GM19238 (cell line): Measurements from ENCODE around the gene MFN2.

Experiments
- DNase-seq: peaks from one replicate; pipeline ENCODE4 v3.0.0; 2011; ENCODE audit warnings: low spot score; ENCODE audit not compliant: insufficient read length

The MFN2 gene

DNA sequence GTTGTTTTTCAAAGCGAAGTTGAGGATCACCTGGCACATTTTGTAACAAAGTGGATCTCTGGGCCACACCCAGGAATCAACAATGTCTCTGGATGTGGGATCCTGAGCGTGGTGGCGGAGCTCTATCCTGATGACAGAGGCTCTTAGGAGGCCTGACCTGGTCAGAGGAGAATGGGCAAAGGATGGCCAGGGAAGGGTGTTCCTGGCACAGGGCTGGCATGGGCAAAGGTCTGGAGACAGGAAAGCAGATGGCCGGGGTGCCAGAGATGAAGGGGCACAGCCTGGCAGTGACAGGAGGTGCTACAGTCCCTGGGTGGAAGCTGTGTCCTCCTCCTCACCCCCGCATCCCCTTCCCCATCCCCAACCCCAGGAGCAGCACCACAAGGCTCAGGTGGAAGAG is 20.0 kb upstream of the MFN2 start:
- no peak for DNase-seq

DNA sequence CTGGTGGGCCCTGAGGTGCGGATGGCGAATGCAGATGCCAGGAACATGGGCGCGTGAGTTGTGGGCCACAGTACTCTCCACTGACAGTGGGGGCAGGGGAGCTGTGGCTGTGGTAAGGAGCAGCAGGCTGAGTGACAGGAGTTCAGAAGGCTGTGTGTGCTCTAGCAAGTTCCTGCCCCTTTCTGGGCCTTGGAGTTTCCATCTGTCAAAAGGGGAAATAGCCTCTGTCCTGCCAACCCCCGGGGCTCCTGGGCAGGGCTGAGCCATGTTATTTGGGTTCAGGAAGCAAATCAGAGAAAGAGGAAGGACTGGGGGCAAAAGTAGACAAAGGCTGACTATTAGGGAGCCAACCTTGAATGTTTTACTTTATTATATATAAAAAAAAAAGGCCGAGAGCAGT is 19.5 kb upstream of the MFN2 start:
- DNase-seq = no peak

DNA sequence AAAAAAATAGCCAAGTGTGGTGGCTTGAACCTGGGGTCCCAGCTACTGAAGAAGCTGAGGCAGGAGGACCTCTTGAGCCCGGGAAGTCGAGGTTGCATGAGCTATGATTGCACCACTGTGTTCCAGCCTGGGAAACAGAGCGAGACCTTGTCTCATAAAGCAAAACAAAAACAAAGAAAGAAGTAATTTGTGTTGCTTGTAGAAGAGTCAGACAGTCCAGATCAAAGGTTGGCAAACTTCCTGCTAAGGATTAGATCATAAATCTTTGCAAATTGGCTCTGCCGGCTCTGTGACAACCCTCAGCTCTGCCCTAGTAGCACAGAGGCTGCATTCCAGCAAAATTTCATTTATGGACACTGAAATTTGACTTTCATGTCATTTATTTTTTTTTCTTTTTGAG is 19.0 kb upstream of the MFN2 start:
- no peak for DNase-seq

DNA sequence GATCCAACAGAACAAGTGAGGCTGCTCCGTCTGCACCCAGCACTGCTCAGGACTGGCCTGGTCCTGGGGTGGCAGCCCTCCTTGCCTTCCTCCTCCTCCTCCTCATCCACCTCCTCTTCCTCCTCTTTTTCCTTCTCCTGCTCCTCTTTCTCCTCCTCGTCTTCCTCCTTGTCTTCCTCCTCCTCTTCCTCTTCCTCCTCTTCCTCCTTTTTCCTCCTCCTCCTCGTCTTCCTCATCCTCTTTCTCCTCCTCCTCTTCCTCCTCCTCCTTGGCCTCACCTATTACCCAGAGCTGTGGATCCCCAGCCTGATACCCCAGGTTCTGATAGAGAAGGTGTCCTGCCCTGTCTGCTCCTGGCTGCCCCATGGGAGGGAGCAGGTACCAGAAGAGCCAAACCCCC is 16.6 kb upstream of the MFN2 start:
- DNase-seq = no peak

DNA sequence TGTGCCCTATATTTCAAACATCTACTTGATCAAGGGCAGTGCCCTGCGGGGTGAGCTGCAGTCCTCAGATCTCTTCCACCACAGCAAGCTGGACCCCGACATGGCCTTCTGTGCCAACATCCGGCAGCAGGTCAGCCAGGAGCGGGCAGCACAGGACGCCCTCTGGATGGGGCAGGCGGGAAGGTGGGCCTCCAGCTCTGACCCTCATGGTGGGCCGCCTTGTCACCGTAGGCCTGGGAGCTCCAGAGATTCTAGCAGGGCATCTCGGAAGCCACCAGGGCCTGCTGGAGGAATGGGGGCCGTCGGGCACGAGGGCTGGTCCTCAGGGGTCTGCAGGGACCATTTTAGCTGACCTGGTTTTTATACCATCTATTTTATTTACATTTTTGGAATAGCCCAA is 15.6 kb upstream of the MFN2 start:
- no peak for DNase-seq

DNA sequence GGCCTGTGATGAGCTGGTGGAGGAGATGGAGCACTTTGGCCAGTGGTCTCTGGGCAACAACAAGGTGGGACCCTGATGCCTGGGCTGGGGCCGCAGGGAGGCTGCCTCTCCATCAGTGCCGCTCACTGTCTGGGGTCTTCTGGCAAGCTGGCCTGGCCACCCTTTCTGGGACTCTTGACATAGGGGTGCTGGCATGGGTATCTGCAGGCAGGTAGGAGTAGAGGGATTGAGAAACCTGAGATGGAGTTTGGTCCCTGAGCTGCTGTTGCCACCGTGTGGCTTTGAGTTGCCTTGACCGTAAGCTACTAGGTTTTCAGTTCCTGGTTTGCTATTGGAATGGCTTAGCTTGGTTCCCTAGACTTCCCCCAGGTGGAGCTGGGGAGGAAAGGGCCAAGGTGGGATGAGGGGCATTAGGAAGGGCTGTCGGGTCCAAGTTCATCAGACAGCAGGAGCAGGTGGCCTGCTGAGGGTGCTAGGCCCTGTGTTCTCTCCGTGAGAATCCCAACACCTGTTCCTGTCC is 13.2 kb upstream of the MFN2 start:
- peak; percentile 28 for DNase-seq

DNA sequence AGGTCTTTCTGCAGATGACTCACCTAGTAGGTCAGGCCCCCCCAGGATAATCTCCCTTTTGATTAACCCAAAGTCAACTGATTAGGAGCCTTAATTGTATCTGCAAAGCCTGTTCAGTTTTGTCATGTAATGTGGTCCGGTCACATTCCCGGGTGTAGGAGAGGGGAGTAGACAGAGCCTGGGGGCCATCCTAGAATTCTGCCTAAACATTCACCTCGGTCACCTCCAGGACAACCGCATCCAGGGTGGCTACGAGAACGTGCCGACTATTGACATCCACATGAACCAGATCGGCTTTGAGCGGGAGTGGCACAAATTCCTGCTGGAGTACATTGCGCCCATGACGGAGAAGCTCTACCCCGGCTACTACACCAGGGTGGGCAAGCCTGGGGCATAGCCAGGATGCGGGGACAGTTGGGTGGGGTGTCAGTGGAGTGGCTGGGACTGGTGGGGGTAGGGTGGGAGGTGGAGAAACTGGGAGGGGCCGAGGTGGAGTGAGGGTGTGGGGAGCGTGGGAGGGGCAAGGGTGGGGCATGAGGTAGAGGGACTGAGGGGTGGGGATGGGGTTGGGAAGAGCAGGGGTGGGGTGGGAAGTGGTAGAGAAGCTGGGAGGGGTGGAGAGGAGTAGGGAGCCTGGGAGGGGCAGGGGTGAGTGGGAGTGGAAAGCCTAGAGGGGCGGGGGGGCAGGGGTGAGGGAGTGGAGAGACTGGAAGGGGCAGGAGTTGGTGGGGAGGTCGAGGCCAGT is 9.6 kb upstream of the MFN2 start:
- no peak for DNase-seq

DNA sequence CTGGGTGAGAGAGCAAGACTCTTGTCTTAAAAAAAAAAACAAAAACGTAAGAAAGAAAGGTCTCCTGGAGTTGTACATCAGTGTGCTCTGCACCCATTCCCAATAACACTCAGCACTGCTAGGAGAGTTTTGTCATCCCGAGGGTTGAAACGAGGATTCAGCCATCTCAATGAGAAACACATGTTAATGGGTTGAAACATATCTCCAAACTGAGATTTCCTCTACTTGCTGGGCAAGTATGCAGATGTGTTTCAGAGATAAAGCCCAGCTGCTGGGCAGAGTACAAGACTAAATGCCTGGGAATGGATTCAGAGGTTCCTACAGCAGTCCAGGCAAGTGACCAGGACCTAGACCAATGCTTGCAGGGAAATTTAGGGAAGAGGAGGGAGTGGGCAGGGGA is 2.6 kb upstream of the MFN2 start:
- no peak for DNase-seq

DNA sequence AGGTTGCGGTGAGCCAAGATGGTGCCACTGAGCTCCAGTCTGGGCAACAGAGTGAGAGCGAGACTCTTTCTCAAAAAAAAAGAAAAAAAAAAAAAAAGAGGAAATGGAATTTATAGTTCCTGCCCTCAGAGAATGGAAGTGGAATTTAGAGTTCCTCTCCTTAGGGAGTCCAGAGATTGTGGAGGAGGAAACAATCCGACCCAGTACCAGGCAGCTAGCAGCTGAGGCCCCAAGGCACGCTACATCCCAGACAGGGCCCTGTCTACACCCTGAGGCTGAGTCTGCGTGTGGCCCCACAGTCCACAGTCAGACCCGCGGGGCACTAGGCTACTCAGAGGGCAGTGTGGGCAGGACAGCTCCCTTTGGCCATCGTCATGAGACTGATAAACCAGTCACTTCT is 1.9 kb upstream of the MFN2 start:
- DNase-seq = no peak

DNA sequence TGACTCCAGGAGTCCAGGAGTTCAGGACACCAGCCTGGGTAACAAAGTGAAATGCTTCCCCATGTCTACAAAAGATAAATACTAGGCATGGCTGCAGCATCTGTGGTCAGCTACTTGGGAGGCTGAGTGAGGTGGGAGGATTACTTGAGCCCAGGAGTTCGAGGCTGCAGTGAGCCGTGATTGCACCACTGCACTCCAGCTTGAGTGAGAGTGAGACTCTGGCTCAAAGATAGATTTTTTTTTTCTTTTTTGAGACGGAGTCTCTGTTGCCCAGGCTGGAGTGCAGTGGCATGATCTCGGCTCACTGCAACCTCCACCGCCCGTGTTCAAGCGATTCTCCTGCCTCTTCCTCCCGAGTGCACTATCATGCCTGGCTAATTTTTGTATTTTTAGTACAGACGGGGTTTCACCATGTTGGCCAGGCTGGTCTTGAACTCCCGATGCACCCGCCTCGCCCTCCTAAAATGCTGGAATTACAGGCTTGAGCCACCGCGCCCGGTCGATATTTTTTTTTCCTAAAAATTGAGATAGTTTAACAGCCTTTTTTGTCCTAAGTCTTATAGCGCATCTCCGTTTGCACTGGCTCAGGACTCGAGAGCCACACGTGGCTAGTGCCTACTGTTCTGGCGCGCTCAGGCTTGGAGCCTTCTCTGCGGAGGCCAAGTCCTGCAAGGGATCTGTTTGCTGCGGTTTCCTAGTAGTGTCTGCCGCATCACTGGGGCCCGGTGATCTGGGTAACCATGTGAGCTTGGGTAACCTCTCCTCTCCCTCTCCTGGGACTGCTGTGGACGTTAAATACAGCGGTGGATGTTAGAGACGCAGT is 1.0 kb upstream of the MFN2 start:
- DNase-seq = no peak

DNA sequence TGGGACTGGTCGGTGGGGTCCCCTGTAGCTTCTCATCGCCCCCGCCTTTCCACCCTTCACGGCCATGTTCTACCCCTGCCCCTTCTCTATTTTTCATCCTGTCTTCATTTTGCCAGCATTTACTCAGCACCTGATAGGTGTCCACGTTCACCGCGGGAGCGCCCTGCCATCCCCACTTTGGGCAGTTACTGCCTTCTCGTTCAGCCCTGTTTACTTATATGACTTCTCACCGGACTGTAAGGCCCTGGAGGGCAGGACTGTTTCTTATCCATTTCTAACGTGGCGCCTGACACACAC is 380 bp downstream of the MFN2 start:
- DNase-seq = no peak

DNA sequence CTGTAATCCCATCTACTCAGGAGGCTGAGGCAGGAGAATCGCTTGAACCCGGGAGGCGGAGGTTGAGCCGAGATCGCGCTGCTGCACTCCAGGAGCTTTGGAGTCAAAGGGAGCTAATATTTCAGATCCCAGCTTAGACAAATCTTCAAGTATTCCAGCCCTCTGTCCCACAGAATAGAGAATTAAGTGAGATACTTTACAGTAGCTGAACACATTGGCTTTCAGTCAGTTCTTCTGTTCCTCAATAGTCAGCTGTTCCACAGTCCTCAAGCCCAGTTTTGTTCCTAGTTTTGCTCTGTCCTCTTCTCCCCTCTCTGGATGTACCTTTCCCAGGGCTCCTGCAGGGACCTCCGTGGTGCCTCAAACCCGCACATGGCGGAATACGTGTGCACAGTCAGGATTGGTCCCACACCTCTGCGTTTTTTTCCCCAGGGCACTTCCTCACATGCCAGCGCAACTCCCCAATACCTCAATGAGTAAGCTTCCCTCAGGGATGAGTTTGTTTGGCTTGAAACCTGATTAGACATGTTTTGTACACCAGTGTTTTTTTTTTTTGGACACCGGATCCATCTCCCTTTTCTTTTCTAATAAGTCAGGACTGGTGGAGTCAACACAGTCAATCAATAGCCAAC is 1.2 kb downstream of the MFN2 start:
- DNase-seq = no peak

DNA sequence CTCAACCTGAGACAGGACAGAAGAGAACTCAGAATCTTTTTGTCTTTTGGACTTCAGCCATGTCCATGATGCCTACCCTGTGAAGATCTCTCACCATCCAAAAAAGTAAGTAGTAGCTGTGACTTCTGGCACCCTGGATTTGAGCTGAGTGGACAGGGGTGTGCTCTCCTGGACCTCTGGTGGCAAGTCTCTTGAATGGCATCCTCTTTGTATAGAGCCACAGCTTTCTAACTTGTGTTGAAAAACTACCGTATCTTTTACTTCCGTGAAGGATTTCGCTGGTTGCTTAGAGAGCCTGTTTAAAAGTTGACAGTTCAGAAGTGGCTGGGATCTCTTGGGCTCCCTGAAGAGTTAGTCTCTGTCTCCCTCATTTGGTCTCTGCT is 1.8 kb downstream of the MFN2 start:
- no peak for DNase-seq

DNA sequence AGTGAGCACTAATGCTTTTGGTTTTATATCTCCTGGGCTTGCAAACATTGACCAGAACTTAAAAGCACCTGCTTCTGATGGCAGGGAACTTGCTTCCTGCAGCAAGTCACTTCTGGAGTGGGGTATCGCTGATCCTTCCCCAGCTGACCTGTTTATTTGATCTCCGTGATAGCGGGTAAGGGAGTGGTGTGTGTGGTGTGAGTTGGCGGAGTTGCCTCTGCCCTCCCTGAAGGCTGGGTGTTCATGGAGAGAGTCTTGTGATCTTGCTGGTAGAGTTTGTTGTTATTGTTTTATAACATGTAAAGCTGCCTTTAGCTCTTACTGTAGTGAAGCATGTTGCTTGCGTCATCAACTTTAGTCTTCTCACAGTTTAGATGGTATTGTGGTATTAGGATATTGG is 3.9 kb downstream of the MFN2 start:
- no peak for DNase-seq

DNA sequence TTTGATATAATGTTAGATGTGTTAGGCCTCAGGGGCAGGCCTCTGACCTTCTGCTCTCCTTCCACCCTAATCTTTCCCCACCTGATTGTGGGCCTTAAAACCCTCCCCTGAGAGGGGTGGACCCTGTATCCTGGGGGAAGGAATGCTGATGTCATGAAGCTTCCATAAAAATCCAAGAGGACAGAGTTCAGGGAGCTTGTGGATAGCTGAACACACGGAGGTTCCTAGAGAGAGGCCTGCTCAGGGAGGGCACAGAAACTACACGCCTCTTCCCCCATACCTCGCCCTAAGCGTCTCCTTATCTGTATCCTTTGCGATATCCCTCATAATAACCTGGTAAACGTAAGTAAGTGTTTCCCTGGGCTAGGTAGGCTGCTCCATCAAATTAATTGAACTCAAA is 4.3 kb downstream of the MFN2 start:
- no peak for DNase-seq

DNA sequence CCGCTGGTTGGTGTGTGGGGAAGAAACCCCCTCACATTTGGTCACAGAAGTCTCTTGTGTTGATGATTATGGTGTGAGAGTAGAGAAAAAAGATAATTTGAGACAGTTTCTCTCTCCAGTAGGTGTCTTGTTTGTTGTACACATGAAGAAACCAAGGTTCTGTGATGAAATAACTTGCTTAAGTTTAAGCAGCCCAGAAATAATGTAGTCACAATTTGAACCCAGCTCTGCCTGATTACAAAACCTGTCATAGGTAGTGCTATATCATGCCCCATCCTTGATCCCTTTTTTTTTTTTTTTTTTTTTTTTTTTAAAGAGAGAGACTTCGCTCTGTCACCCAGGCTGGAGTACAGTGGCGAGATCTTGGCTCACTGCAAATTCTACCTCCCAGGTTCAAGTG is 4.9 kb downstream of the MFN2 start:
- no peak for DNase-seq

DNA sequence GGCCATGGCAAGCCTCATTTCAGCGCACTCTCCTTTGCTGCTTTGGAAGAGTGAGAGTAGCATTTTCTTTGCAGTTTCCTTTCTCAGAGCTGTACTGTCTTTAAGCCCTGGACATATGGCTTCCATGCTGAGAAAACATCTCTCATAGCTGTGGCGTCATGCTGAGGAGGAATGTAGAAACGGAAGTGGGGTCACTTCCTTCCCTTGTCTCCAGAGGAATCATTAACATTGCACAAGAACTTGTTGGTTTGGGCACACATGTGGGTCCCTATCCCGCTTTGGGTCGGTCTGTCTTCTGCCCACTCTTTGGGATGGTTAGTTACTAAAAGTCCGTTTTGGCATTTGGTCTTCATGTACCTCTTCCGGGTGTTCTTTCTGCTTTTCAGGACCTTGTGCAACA is 5.6 kb downstream of the MFN2 start:
- no peak for DNase-seq

DNA sequence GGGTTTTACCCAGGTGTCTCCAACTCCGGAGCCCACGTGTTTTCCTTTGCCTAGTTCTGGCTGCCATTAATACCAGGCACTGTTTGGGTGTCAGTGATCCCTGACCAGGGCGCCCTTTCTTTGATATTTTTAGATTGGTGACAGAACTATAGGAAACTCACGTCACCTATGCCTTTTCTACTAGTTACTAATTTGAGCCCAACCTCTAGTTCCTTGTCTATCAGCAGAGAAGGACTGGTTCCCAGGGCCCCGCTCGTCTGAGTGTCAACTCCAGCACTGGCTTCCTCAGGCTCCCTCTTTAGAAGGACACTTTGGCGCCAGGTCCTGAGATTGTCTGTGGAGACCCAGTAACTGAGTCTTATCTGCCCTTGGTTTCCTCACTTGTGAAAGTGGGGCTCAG is 9.4 kb downstream of the MFN2 start:
- no peak for DNase-seq

DNA sequence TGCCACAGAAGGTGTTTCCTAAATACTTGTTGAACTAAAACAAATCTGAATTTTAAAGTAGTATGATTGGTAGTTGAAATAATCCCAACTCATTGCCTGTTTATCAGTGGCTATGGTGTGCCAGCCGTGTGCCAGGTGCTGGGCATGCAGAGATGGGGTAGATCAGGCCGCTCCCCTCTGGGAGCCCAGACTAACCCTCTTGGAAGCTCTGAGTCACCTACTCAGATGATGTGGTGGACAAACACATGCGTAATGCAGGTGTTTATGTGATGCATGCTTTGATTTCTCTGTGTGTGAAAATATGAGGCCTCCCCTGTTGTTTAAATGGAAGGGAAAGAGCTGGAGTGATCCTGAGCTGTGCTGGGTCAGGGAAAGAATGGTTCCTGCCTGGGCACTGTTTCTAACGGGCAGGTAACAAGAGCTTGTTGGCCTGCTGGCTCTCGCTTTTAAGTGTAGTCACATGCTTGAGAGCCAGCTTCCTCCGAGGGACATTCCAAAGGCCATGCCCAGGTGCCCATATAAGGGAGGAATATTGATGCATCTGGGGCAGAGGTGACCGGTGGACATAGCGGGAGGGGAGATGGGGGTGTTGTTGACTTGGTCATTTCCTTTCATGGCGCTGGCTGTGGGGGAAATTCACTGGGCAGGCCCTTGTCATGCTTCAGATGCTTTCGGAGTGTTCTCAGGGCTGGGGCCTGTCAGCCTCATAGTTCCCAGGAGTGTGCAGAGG is 10.2 kb downstream of the MFN2 start:
- no peak for DNase-seq

DNA sequence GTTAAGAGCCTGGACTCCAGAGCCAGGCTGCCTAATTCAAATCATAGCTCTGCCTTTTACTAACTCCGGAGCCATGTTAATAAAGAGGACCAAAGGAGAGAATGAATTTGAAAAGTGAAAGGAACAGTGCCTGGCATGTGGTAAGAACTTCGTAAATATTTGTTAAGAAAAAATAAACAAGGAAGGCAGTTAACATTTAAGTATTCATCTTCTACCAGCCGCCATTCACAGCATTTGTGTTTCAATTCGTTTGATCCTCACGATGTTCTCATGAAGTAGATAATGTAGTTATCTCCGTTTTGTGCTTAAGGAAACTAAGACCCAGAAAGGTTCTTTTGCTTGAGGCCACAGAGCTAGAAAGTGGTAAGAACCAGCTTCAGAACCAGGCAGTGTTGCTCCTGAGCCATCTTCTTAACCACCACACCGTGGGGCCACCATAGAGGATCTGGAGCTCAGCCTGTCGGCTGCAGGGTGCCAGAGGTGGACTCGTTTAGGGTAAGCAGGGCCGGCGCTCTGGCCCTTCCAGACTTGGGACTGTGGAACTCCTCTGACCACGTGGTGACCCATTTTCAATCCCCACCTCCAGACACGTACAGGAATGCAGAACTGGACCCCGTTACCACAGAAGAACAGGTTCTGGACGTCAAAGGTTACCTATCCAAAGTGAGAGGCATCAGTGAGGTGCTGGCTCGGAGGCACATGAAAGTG is 11.9 kb downstream of the MFN2 start:
- no peak for DNase-seq

DNA sequence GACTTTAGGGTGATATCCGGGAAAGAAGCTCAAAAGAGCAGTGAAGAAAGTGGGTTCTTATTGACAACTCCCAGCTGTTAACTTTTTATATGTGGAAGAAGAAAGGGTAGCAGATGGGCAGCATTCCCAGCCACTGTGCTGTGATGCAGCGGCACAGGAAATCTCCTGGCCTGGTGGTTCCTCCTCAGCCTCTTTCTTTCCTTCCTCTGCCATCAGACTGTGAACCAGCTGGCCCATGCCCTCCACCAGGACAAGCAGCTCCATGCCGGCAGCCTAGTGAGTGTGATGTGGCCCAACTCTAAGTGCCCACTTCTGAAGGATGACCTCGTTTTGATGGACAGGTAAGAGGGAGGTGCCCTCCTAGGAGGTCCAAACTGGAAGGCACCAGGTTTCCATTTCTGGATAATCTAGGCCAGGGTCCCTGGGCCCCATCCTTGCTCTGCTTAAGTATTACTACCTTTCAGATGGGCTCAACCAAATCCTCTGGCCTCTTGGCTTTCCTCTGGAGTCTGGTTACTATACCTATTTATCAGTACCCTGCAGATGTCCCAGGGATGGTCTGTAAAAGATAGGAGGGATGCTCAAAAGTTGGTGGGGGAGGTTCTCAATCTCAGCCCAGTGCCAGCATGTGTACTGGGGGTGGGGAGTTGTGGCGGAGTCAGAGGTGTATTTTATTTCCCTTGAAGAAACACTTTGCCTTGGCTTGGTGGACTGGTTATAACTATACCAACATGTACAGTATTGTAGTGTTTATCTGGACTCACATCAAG is 17.0 kb downstream of the MFN2 start:
- no peak for DNase-seq
